PC-3 (cell line): Measurements from ENCODE around the gene DPPA5.

Experiments used
- EZH2 ChIP-seq: fragments of 300-600 bp; sonication (generic); IDR thresholded peaks from one replicate; pipeline ENCODE4 v1.6.1; 2017; ENCODE audit warnings: antibody characterized with exemption, mild to moderate bottlenecking, low read length; ENCODE audit not compliant: unreplicated experiment
- TF ChIP-seq, protein P1 (sequence below): fragments of 300-600 bp; sonication (generic); conservative IDR thresholded peaks from 2 replicates; pipeline ENCODE4 v1.5.1; 2017; ENCODE audit warnings: antibody characterized with exemption, low read depth, mild to moderate bottlenecking, low read length

- TF ChIP-seq, protein P1, sequence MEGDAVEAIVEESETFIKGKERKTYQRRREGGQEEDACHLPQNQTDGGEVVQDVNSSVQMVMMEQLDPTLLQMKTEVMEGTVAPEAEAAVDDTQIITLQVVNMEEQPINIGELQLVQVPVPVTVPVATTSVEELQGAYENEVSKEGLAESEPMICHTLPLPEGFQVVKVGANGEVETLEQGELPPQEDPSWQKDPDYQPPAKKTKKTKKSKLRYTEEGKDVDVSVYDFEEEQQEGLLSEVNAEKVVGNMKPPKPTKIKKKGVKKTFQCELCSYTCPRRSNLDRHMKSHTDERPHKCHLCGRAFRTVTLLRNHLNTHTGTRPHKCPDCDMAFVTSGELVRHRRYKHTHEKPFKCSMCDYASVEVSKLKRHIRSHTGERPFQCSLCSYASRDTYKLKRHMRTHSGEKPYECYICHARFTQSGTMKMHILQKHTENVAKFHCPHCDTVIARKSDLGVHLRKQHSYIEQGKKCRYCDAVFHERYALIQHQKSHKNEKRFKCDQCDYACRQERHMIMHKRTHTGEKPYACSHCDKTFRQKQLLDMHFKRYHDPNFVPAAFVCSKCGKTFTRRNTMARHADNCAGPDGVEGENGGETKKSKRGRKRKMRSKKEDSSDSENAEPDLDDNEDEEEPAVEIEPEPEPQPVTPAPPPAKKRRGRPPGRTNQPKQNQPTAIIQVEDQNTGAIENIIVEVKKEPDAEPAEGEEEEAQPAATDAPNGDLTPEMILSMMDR: no peak
- TF ChIP-seq EZH2: no peak
Observed at GRCh38 chr6:73349311-73349710, 4.8 kb downstream of the DPPA5 start.
